A673 (cell line): ENCODE data around the gene CNPY1. TPM values are rescaled to one million over a fixed set of nuclear protein-coding genes. Genes with fewer than 3 reads are reported as not detected.

Experiments
- BruUV-seq: library from RNA; stranded (reverse); fragments of 400-500 nt; replicated peaks from 2 replicates; lab custom pipeline; 2021; lab: Mats Ljungman, UMichigan
- CTCF ChIA-PET: fragments of 300-600 bp; sonication (Branson Sonifier 250); formaldehyde crosslinking; loops from one replicate; lab custom pipeline; 2022; ENCODE audit warnings: antibody characterized with exemption; lab: Charles Lee
- POLR2A ChIA-PET: fragments of 300-600 bp; sonication (Branson Sonifier 250); formaldehyde crosslinking; loops from one replicate; lab custom pipeline; 2022; ENCODE audit warnings: antibody characterized with exemption; ENCODE audit not compliant: low non-redundant PET; lab: Charles Lee
- DNase-seq: peaks from one replicate; pipeline ENCODE4 v3.0.0-alpha.2; 2015; ENCODE audit warnings: low spot score
- H3K27ac ChIP-seq: fragments of 200-600 bp; sonication (generic); 2 replicates; pipeline ENCODE4 v1.5.1; 2016; ENCODE audit warnings: mixed run types, low read depth, mild to moderate bottlenecking, mixed read lengths, antibody characterized with exemption, low read length; ENCODE audit not compliant: poor library complexity, severe bottlenecking
- H3K27me3 ChIP-seq: fragments of 200-600 bp; sonication (generic); replicated peaks from 2 replicates; pipeline ENCODE4 v1.6.1; 2017; ENCODE audit warnings: mixed run types, low read depth, mild to moderate bottlenecking, mixed read lengths, antibody characterized with exemption, low read length; ENCODE audit not compliant: insufficient read depth, poor library complexity
- H3K36me3 ChIP-seq: fragments of 200-600 bp; sonication (generic); 2 replicates; pipeline ENCODE4 v1.6.1; 2016; ENCODE audit warnings: mixed run types, mild to moderate bottlenecking, mixed read lengths, antibody characterized with exemption, low read length; ENCODE audit not compliant: insufficient read depth, poor library complexity, severe bottlenecking
- H3K4me1 ChIP-seq: fragments of 200-600 bp; sonication (generic); 2 replicates; pipeline ENCODE4 v1.6.1; 2017; ENCODE audit warnings: mixed run types, mild to moderate bottlenecking, mixed read lengths, antibody characterized with exemption, low read length; ENCODE audit not compliant: insufficient read depth, poor library complexity, severe bottlenecking
- H3K4me3 ChIP-seq: fragments of 200-600 bp; sonication (generic); 2 replicates; pipeline ENCODE4 v1.5.1; 2016; ENCODE audit warnings: low read depth, mixed run types, mild to moderate bottlenecking, mixed read lengths, low read length; ENCODE audit not compliant: poor library complexity, severe bottlenecking
- H3K9me3 ChIP-seq: fragments of 200-600 bp; sonication (generic); 2 replicates; pipeline ENCODE4 v1.6.1; 2016; ENCODE audit warnings: mixed run types, low read depth, mild to moderate bottlenecking, mixed read lengths, antibody characterized with exemption, low read length; ENCODE audit not compliant: poor library complexity, severe bottlenecking
- EZH2 ChIP-seq: fragments of 200-600 bp; sonication (generic); IDR thresholded peaks from 2 replicates; pipeline ENCODE4 v1.6.1; 2017; ENCODE audit warnings: borderline replicate concordance, low read depth, mild to moderate bottlenecking, mixed read lengths, antibody characterized with exemption, low read length; ENCODE audit not compliant: poor library complexity, severe bottlenecking
- intact Hi-C: fragments of 100-400 bp; cut with micrococcal nuclease; formaldehyde crosslinking; loops from one replicate; pipeline ENCODE4 v1.10.0; 2022; ENCODE audit not compliant: unreplicated experiment
- total RNA-seq: library from RNA; stranded (reverse); gene quantifications from 2 replicates; pipeline ENCODE4 v1.2.3, GENCODE V29; 2021
- TF ChIP-seq, protein P1 (sequence below): fragments of 300-800, 200-600 bp; sonication (generic); conservative IDR thresholded peaks from 2 replicates; pipeline ENCODE4 v1.5.1; 2017; ENCODE audit warnings: low read depth, mild to moderate bottlenecking, antibody characterized with exemption, low read length, moderate library complexity, mixed read lengths

The CNPY1 gene
- total RNA-seq, 1 experiment from 2014 or later = not detected

DNA sequence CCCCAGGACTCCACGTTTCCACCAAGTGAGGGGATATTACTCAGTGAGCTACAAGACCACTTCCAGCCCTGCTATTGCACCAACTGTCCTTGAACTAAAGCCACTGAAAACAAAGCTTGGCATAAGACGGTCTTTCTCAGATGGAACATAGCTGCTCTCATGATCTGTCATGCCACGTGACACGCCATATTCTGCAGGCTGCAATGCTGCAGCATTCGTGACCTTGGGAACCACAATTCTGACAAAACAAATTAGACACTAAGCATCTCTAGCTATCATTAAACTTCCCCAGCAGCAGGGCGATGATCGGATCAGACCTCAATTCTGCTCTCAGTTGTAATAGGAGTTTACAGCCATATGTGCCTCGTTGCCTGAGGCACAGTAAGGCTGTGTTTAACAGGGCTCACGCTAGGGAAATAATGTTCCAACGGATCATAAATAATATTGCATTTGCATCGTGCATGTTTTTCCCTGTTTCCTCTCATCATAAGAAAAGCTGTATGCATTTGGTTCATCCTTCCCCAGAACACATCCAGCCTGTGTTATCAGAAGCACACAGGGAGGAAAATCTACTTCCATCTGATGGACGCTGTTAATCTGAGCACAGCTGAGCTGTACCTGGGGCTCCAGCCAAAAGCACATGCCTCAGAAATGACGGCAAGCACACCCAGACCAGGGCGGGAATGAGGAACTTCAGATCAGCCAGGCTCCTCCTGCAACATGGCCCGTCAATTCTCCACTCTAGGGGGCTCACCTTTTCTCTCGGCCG, 38.6 kb upstream of the CNPY1 start:
- TF ChIP-seq, protein P1, sequence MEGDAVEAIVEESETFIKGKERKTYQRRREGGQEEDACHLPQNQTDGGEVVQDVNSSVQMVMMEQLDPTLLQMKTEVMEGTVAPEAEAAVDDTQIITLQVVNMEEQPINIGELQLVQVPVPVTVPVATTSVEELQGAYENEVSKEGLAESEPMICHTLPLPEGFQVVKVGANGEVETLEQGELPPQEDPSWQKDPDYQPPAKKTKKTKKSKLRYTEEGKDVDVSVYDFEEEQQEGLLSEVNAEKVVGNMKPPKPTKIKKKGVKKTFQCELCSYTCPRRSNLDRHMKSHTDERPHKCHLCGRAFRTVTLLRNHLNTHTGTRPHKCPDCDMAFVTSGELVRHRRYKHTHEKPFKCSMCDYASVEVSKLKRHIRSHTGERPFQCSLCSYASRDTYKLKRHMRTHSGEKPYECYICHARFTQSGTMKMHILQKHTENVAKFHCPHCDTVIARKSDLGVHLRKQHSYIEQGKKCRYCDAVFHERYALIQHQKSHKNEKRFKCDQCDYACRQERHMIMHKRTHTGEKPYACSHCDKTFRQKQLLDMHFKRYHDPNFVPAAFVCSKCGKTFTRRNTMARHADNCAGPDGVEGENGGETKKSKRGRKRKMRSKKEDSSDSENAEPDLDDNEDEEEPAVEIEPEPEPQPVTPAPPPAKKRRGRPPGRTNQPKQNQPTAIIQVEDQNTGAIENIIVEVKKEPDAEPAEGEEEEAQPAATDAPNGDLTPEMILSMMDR = no peak
- TF ChIP-seq EZH2 = no peak
- Histone ChIP-seq H3K36me3 (no peaks in the 10 kb centered on the region), H3K4me1 (no peaks in the 10 kb centered on the region), H3K27ac (no peak overlapping the region), H3K4me3 (no peak overlapping the region), H3K27me3 (peaks cover 36% of the 10 kb centered on the region), H3K9me3 (no peaks in the 10 kb centered on the region)
- no TSS peak for BruUV-seq
- intact Hi-C loops = no loop called here
- ChIA-PET POLR2A (no interaction called here), CTCF (no interaction called here)
- no peak for DNase-seq

DNA sequence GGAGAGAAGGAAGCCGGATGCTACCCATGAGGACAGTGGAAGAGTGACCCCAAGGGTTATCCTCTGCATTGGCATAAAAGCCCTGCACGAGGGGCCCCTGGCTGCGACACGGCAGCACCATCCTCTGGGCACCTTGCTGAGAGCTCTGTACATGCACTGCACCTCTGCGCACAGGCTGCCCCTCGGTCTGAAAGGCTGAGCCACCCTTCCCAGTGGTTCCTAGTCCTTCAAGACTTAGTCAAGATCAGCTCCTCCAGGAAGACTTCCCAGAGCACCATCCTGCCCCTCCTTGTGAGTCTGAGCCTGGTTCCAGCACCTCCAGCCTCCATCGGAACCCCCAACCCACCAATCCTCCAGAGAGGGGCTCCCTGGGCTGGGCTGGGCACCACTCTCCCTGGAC, 37.9 kb upstream of the CNPY1 start:
- ChIA-PET POLR2A (no interaction called here), CTCF (no interaction called here)
- Histone ChIP-seq H3K4me3 (no peak overlapping the region), H3K27me3 (peaks cover 40% of the 10 kb centered on the region), H3K9me3 (no peaks in the 10 kb centered on the region), H3K36me3 (no peaks in the 10 kb centered on the region), H3K27ac (no peak overlapping the region), H3K4me1 (no peaks in the 10 kb centered on the region)
- TF ChIP-seq, protein P1 = no peak
- no peak for TF ChIP-seq EZH2
- intact Hi-C loops = no loop called here
- no TSS peak for BruUV-seq
- no peak for DNase-seq

DNA sequence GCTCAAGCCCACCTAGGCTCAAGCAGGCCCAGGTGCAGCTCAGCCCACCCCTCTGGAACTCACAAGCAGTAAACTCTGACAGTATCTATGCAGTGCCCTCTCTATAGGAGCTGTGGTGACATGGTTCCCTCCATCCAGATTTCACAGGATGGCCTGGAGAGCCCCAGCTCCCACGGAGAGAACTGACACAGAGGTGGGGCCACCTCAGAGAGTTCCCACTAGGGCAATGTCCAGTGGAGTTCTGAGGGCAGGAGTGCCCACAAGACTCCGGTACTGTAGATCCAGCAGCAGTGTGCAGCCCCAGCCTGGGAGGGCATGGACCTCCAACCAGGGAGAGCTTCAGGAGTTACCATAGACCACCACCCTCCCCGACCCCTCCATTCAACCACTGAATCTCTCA, 37.3 kb upstream of the CNPY1 start:
- POLR2A ChIA-PET = no interaction called here
- TF ChIP-seq EZH2 = no peak
- TF ChIP-seq, protein P1 = no peak
- Histone ChIP-seq H3K4me3 (no peak overlapping the region), H3K27ac (no peak overlapping the region), H3K4me1 (no peaks in the 10 kb centered on the region), H3K27me3 (peaks cover 40% of the 10 kb centered on the region), H3K9me3 (no peaks in the 10 kb centered on the region), H3K36me3 (no peaks in the 10 kb centered on the region)
- no TSS peak for BruUV-seq
- DNase-seq = no peak
- intact Hi-C loops = no loop called here
- CTCF ChIA-PET = no interaction called here
